ENCODE data around the gene SEC14L2. TPM values are rescaled to one million over a fixed set of nuclear protein-coding genes. Genes with fewer than 3 reads are reported as not detected.

The SEC14L2 gene
- total and polyA plus RNA-seq, 2 donors (not counting 3 experiments of a cell fraction or from before 2014, with no cell fraction given) = 22.5 to 28.8 TPM

GRCh38 chr22:30416403-30416802 is 19.6 kb downstream of the SEC14L2 start:
- no peaks in the 10 kb centered on the region for H3K9me1 ChIP-seq (replicated peaks; ENCODE audit: control insufficient read depth, extremely low read depth, insufficient read depth, low read length)
- H4K20me1 ChIP-seq (replicated peaks; ENCODE audit: control insufficient read depth, extremely low read depth, insufficient read depth, low read length) = no peaks in the 10 kb centered on the region
- peaks cover 13 to 40% of the 10 kb centered on the region in 2 experiments for H3K36me3 ChIP-seq (ENCODE audit: control insufficient read depth in 2 of 2, extremely low read depth in 1 of 2, insufficient read depth in 2 of 2, low read length in 2 of 2)
- intact Hi-C loops (cut with micrococcal nuclease) (no loop called here), dilution Hi-C loops (cut with MboI; ENCODE audit: extremely low pct_ligation_motif_present, low sequenced_read_pairs) (no loop called here)
- H3K4me3 ChIP-seq (replicated peaks in 1 of 3; ENCODE audit: insufficient read depth in 1 of 3, low read depth in 1 of 3, low read length in 3 of 3) = no peak overlapping the region
- ChIA-PET CTCF (no interaction called here), POLR2A (no interaction called here)
- H2AFZ ChIP-seq (ENCODE audit: low read depth, low read length) = no peak overlapping the region
- no peaks in the 10 kb centered on the region for H3K27me3 ChIP-seq (ENCODE audit: control insufficient read depth in 2 of 2, insufficient read depth in 2 of 2, low read length in 2 of 2)
- H3K9me3 ChIP-seq (replicated peaks; ENCODE audit: control insufficient read depth, insufficient read depth, low read length) = no peaks in the 10 kb centered on the region
- no TSS peak for BruUV-seq (replicated peaks)
- FAIRE-seq = no peak
- no peak overlapping the region for H3K27ac ChIP-seq (ENCODE audit: insufficient read depth, low read depth, low read length)
- TF ChIP-seq JUN (IDR thresholded peaks at IDR 0.05; ENCODE audit: borderline replicate concordance, insufficient read depth, insufficient read length, low read depth) (no peak), FOS (IDR thresholded peaks at IDR 0.05; ENCODE audit: borderline replicate concordance, insufficient read depth, low read length) (no peak), EZH2 (IDR thresholded peaks at IDR 0.05; ENCODE audit: borderline replicate concordance, low read depth, low read length, severe bottlenecking) (no peak), POLR2A (IDR thresholded peaks at IDR 0.05; ENCODE audit: low read depth, low read length) (no peak), POLR2AphosphoS5 (IDR thresholded peaks at IDR 0.05; ENCODE audit: insufficient read depth, low read depth, low read length) (no peak), CTCF (IDR thresholded peaks at IDR 0.05; ENCODE audit: extremely low read depth in 1 of 2, insufficient read depth in 1 of 2, low read depth in 1 of 2, low read length in 2 of 2) (no peak), GATA2 (IDR thresholded peaks at IDR 0.05; ENCODE audit: insufficient read depth, insufficient read length, low read depth, low read length) (no peak), MYC (IDR thresholded peaks at IDR 0.05; ENCODE audit: low read depth, low read length) (no peak), MAX (IDR thresholded peaks at IDR 0.05; ENCODE audit: insufficient read depth, insufficient read length) (no peak)
- H3K79me2 ChIP-seq (ENCODE audit: control insufficient read depth, insufficient read depth, low read length) = no peaks in the 10 kb centered on the region
- no peak for DNase-seq (ENCODE audit: low read depth, low spot score)
- no peak overlapping the region for H3K9ac ChIP-seq (replicated peaks; ENCODE audit: extremely low read depth, insufficient read depth, low read length)
- H3K4me2 ChIP-seq (ENCODE audit: insufficient read depth, low read length) = no peak overlapping the region
- H3K4me1 ChIP-seq (ENCODE audit: control insufficient read depth, extremely low read depth, insufficient read depth, low read length) = peaks cover 19% of the 10 kb centered on the region

Measured in endothelial cell of umbilical vein (primary cell).